ENCODE results near the gene MSN.

DNA sequence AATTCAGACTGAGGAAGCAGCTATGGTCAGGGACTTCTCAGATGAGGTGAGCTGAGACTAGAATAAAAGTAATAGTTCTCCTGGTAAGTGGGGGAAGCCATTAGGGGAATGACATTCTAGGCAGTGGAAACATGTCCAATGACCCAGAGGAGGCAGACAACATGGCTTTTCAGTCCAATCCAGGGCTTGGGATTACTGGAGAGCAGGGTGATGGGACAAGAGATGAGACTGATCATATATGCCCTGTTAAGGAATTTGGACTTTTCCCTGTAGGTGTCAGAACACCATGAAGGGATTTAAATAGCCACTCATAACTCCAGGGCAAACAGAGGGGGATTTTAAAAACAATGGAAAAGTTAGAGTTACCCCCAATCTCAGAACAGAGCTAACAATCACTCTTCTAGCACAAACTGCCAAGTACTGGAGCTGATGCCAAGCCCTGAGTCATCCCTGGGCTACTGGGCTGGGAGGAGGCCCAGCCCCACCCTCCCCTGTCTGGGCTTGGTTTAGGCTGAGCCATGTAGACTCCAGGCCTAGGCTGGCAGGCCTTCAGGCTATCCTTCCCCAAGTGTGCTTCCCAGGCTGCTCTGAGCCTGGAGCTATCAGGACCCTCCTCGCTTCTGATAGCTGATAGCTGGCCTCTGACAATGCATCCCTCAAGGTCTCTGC, 22.7 kb upstream of the MSN start:
- TF ChIP-seq JUNB (IDR thresholded peaks at IDR 0.05) (no peak), MEF2A (IDR thresholded peaks at IDR 0.05; ENCODE audit: insufficient read depth, low read depth, low read length) (no peak), MYC (IDR thresholded peaks at IDR 0.05; ENCODE audit: insufficient read depth, insufficient read length, insufficient replicate concordance, low read length, severe bottlenecking) (no peak), SMC3 (IDR thresholded peaks at IDR 0.05; ENCODE audit: borderline replicate concordance, low read length) (no peak), MTA3 (IDR thresholded peaks at IDR 0.05; ENCODE audit: borderline replicate concordance, low read length) (no peak)

Measured in GM12878 (cell line).